ENCODE results near the gene SNED1. TPM values are rescaled to one million over a fixed set of nuclear protein-coding genes. Genes with fewer than 3 reads are reported as not detected.

SNED1 gene
- total and polyA plus RNA-seq, 9 donors, result 1.3 to 4.6 (median 2.7) TPM

DNA sequence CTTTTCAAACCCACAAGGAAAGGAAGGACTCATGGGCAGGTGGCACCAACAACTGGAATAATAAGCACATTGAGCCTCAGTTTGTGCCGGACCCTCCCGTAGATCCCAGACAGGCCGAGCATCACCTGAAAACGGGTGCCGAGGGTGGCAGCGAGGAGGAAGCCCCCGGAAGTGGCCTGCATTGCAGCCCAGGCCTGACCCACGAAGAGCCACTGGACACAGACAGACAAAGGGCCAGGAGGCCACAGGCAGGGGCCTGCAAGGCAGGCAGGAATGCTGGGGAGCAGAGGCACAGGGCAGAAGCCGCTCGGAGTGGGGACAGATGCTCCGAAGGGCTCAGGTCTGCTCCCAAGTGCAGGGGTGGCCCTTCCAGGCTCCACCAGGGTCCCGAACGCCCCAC is 71.9 kb downstream of the SNED1 start:
- H3K36me3 ChIP-seq (ENCODE audit: control insufficient read depth, insufficient read depth, low read length), result peaks cover 5% of the 10 kb centered on the region
- H3K4me3 ChIP-seq (ENCODE audit: low read length), result no peak overlapping the region
- H3K9me3 ChIP-seq (replicated peaks; ENCODE audit: control insufficient read depth, low read depth, low read length), result no peaks in the 10 kb centered on the region
- 80% methylated on average over 13 of the region's 13 CpGs for WGBS (ENCODE audit: insufficient coverage)
- no peak overlapping the region for H3K27ac ChIP-seq (ENCODE audit: low read length)
- no peaks in the 10 kb centered on the region for H3K4me1 ChIP-seq (ENCODE audit: control insufficient read depth, insufficient read depth, low read length)
- DNase-seq, result no peak
- H3K27me3 ChIP-seq (ENCODE audit: control insufficient read depth, insufficient read depth, low read length), result no peaks in the 10 kb centered on the region

GRCh38 chr2:241070811-241071676 is 72.6 kb downstream of the SNED1 start:
- Histone ChIP-seq H3K9me3 (replicated peaks; ENCODE audit: control insufficient read depth, low read depth, low read length) (no peaks in the 10 kb centered on the region), H3K27ac (ENCODE audit: low read length) (no peak overlapping the region), H3K4me3 (ENCODE audit: low read length) (no peak overlapping the region), H3K4me1 (ENCODE audit: control insufficient read depth, insufficient read depth, low read length) (no peaks in the 10 kb centered on the region), H3K36me3 (ENCODE audit: control insufficient read depth, insufficient read depth, low read length) (peaks cover 5% of the 10 kb centered on the region), H3K27me3 (ENCODE audit: control insufficient read depth, insufficient read depth, low read length) (no peaks in the 10 kb centered on the region)
- WGBS (ENCODE audit: insufficient coverage), result 84% methylated on average over 19 of the region's 31 CpGs
- no peak for DNase-seq

DNA sequence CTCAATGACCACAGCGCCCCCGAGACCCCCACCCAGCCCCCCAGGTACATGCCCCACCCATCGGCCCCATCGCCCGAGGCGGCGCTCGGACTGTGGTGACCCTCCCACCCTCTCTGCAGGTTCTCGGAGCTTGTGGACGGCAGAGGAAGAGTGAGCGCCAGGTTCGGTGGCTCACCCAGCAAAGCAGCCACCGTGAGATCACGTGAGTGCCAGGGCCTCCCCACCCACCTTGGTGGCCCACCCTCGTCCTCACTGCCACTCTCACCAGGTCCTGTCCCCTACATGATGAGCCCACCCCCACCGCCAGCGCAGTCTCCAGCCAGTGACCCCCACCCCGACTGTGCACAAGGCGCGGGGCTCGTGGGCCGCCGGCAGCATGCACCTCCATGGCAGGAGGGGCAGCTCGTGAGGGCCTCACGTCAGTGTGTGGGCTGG is 73.3 kb downstream of the SNED1 start:
- DNase-seq, result no peak
- Histone ChIP-seq H3K9me3 (replicated peaks; ENCODE audit: control insufficient read depth, low read depth, low read length) (no peaks in the 10 kb centered on the region), H3K27me3 (ENCODE audit: control insufficient read depth, insufficient read depth, low read length) (no peaks in the 10 kb centered on the region), H3K36me3 (ENCODE audit: control insufficient read depth, insufficient read depth, low read length) (peaks cover 5% of the 10 kb centered on the region), H3K27ac (ENCODE audit: low read length) (no peak overlapping the region), H3K4me3 (ENCODE audit: low read length) (no peak overlapping the region), H3K4me1 (ENCODE audit: control insufficient read depth, insufficient read depth, low read length) (no peaks in the 10 kb centered on the region)
- WGBS (ENCODE audit: insufficient coverage), result 78% methylated on average over 15 of the region's 25 CpGs

- H3K4me3 ChIP-seq (ENCODE audit: low read length), result no peak overlapping the region
- H3K27ac ChIP-seq (ENCODE audit: low read length), result no peak overlapping the region
- no peaks in the 10 kb centered on the region for H3K4me1 ChIP-seq (ENCODE audit: control insufficient read depth, insufficient read depth, low read length)
- WGBS (ENCODE audit: insufficient coverage), result 84% methylated on average over 9 of the region's 9 CpGs
- no peaks in the 10 kb centered on the region for H3K9me3 ChIP-seq (replicated peaks; ENCODE audit: control insufficient read depth, low read depth, low read length)
- DNase-seq, result no peak
- H3K27me3 ChIP-seq (ENCODE audit: control insufficient read depth, insufficient read depth, low read length), result no peaks in the 10 kb centered on the region
- H3K36me3 ChIP-seq (ENCODE audit: control insufficient read depth, insufficient read depth, low read length), result peaks cover 5% of the 10 kb centered on the region
Observed at GRCh38 chr2:241072151-241072550, 73.7 kb downstream of the SNED1 start.

DNA sequence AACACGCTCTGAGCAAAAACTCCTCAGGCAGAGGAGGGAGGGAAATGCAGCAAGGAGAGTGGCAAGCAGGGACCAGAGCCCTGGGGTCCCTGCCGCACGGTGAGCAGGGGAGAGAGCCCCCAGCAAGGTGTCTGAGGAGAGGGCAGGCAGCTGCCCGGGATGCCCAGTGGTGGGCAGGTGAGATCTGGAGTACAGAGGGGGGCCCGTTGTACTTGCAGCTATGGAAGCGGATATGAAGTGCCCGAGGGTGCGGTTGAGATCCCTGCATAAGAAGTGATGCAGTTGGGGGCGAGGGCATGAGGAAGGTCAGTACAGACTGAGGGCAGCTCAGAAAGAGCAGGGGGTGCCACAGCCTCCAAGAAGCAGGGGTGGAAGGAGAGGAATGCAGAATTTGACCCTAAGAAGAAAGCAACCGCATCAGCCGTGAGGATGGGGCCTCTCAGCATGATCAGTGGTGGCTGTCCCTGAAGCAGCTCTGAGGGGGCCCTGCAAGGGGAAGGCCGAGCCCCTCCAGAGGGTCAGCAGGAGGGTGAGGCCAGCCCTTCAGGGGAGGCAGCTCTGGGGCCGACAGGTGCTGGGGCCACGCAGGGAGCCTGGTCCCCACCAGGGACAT is 74.2 kb downstream of the SNED1 start:
- H3K27ac ChIP-seq (ENCODE audit: low read length), result no peak overlapping the region
- H3K36me3 ChIP-seq (ENCODE audit: control insufficient read depth, insufficient read depth, low read length), result peaks cover 5% of the 10 kb centered on the region
- H3K27me3 ChIP-seq (ENCODE audit: control insufficient read depth, insufficient read depth, low read length), result no peaks in the 10 kb centered on the region
- H3K4me3 ChIP-seq (ENCODE audit: low read length), result no peak overlapping the region
- H3K4me1 ChIP-seq (ENCODE audit: control insufficient read depth, insufficient read depth, low read length), result no peaks in the 10 kb centered on the region
- no peaks in the 10 kb centered on the region for H3K9me3 ChIP-seq (replicated peaks; ENCODE audit: control insufficient read depth, low read depth, low read length)
- 53% methylated on average over 14 of the region's 14 CpGs for WGBS (ENCODE audit: insufficient coverage)
- no peak for DNase-seq

- no peaks in the 10 kb centered on the region for H3K4me1 ChIP-seq (ENCODE audit: control insufficient read depth, insufficient read depth, low read length)
- WGBS (ENCODE audit: insufficient coverage), result 63% methylated on average over 23 of the region's 25 CpGs
Observed at GRCh38 chr2:241073166-241074064, 75.0 kb downstream of the SNED1 start.

DNA sequence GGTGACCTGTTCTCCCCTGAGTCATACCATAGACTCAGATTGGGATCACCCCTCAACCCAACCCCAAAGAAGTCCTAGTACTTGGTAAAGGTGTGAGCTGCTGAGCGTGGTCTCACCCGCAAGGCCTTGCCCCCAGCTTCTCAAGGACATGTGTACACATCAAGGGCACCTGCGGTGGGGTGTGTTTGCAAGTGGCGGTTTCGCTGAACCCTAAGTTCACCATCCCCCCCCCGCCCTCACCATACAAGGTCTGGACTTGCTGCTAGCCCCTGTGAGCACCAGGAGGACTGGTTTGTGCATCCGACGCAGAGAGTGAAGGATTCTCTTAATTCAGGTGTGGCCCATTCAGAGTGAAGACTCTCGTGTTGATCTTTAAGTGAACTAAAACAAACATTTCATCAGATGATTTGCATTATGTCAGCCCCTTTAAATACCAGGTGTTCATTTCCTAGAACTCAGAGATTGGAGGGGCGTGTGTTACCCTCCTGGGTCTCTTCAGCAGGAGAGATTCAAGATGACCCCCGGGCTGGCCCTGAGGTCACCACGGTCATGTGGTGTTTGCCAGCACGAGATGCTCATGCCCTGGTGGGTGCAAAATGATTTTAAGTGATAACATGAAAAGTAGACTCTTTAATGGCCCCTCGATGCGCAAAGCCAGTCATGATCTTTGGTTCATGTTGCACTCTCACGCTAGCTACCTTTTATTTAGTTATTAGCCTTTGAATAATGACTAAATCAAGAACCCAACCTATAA is 75.8 kb downstream of the SNED1 start:
- Histone ChIP-seq H3K36me3 (ENCODE audit: control insufficient read depth, insufficient read depth, low read length) (peaks cover 5% of the 10 kb centered on the region), H3K9me3 (replicated peaks; ENCODE audit: control insufficient read depth, low read depth, low read length) (no peaks in the 10 kb centered on the region), H3K4me1 (ENCODE audit: control insufficient read depth, insufficient read depth, low read length) (no peaks in the 10 kb centered on the region), H3K27ac (ENCODE audit: low read length) (no peak overlapping the region), H3K4me3 (ENCODE audit: low read length) (no peak overlapping the region), H3K27me3 (ENCODE audit: control insufficient read depth, insufficient read depth, low read length) (no peaks in the 10 kb centered on the region)
- WGBS (ENCODE audit: insufficient coverage), result 98% methylated on average over 6 of the region's 16 CpGs
- DNase-seq, result no peak

More at GRCh38 chr2:241073166-241074064, 75.0 kb downstream of the SNED1 start:
- Histone ChIP-seq H3K9me3 (replicated peaks; ENCODE audit: control insufficient read depth, low read depth, low read length) (no peaks in the 10 kb centered on the region), H3K36me3 (ENCODE audit: control insufficient read depth, insufficient read depth, low read length) (peaks cover 5% of the 10 kb centered on the region), H3K27me3 (ENCODE audit: control insufficient read depth, insufficient read depth, low read length) (no peaks in the 10 kb centered on the region), H3K4me3 (ENCODE audit: low read length) (no peak overlapping the region), H3K27ac (ENCODE audit: low read length) (no peak overlapping the region)
- no peak for DNase-seq

DNA sequence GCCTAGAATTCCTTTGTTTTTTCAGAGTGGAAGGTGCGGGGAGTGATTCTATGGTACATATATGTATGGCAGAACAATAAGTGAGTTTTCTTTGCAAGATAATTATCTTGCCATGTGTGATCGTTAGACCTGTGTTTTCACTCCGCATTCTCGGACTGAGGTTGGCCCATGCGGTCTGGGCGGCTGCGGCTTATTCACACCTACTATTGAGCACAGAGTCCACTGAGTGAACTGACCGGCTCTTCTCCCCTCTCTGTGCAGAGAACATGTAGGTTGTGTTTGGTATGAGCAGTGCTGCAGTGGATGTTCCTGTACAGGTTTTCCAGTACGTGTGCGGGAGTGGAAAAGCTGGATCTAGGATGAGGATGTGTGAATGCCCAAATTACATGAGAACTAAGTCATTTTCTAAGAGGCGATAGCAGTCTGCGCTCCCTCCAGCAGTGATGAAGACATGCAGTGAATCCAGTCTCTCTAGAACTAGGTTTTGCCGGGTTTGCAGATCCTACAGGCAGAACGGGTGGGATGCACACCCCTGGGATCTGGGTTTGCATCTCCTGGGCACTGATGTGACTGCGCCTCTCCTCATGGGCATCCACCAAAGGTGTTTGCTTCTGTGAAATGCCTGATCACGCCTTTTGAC is 76.6 kb downstream of the SNED1 start:
- H3K4me1 ChIP-seq (ENCODE audit: control insufficient read depth, insufficient read depth, low read length), result no peaks in the 10 kb centered on the region
- 92% methylated on average over 11 of the region's 16 CpGs for WGBS (ENCODE audit: insufficient coverage)
- H3K27ac ChIP-seq (ENCODE audit: low read length), result no peak overlapping the region
- H3K36me3 ChIP-seq (ENCODE audit: control insufficient read depth, insufficient read depth, low read length), result peaks cover 5% of the 10 kb centered on the region
- DNase-seq, result no peak
- no peak overlapping the region for H3K4me3 ChIP-seq (ENCODE audit: low read length)
- H3K9me3 ChIP-seq (replicated peaks; ENCODE audit: control insufficient read depth, low read depth, low read length), result no peaks in the 10 kb centered on the region
- H3K27me3 ChIP-seq (ENCODE audit: control insufficient read depth, insufficient read depth, low read length), result no peaks in the 10 kb centered on the region

- no peaks in the 10 kb centered on the region for H3K27me3 ChIP-seq (ENCODE audit: control insufficient read depth, insufficient read depth, low read length)
- 80% methylated on average over 16 of the region's 18 CpGs for WGBS (ENCODE audit: insufficient coverage)
- H3K4me3 ChIP-seq (ENCODE audit: low read length), result no peak overlapping the region
- no peaks in the 10 kb centered on the region for H3K4me1 ChIP-seq (ENCODE audit: control insufficient read depth, insufficient read depth, low read length)
- no peaks in the 10 kb centered on the region for H3K36me3 ChIP-seq (ENCODE audit: control insufficient read depth, insufficient read depth, low read length)
- no peak for DNase-seq
- no peak overlapping the region for H3K27ac ChIP-seq (ENCODE audit: low read length)
- H3K9me3 ChIP-seq (replicated peaks; ENCODE audit: control insufficient read depth, low read depth, low read length), result no peaks in the 10 kb centered on the region
Observed at GRCh38 chr2:241080405-241081189, 82.2 kb downstream of the SNED1 start.
